Muscle of back (tissue), 13 donors: ENCODE measurements around the gene MZT1. TPM values are rescaled to one million over a fixed set of nuclear protein-coding genes. Genes with fewer than 3 reads are reported as not detected.
"Not testable (repeated sequence)": the region's sequence is repeated elsewhere in the genome, so short reads cannot be mapped to it uniquely, and the experiment has no call there.

Experiments used
- DNase-seq, 3 donors: peaks; one replicate each; pipeline versions ENCODE4 v3.0.0 to v3.0.0-alpha.2; 2013
- long read RNA-seq, 9 donors: transcript quantifications; one replicate each; lab custom pipeline, GENCODE V29; 2026
- polyA plus RNA-seq, 10 donors: library from polyadenylated mRNA; unstranded; fragments of 120-200 nt; gene quantifications; one replicate each; pipeline ENCODE4 v1.2.1, GENCODE V29; 2013; ENCODE audit not compliant: insufficient read length in 10 of 10

MZT1 gene
- polyA plus RNA-seq, result 10 to 100 TPM; 25.5 to 35.0 (median 28.9) TPM
- long read RNA-seq, donor 1, transcript MZT1-201 (3 exons, 2,299 nt), result major isoform, 24 of 24 reads
- long read RNA-seq, donor 1, partial matches to known transcripts, result 0 of 24 reads
- long read RNA-seq, donor 1, other reads (novel, unspliced or antisense), result 0 of 24 reads
- long read RNA-seq, donor 2, transcript MZT1-201 (3 exons, 2,299 nt), result major isoform, 15 of 15 reads
- long read RNA-seq, donor 2, partial matches to known transcripts, result 0 of 15 reads
- long read RNA-seq, donor 2, other reads (novel, unspliced or antisense), result 0 of 15 reads
- long read RNA-seq, donor 3, result 0 reads
- long read RNA-seq, donor 4, transcript MZT1-201 (3 exons, 2,299 nt), result major isoform, 8 of 8 reads
- long read RNA-seq, donor 4, partial matches to known transcripts, result 0 of 8 reads
- long read RNA-seq, donor 4, other reads (novel, unspliced or antisense), result 0 of 8 reads
- long read RNA-seq, donor 5, transcript MZT1-201 (3 exons, 2,299 nt), result major isoform, 18 of 18 reads
- long read RNA-seq, donor 5, partial matches to known transcripts, result 0 of 18 reads
- long read RNA-seq, donor 5, other reads (novel, unspliced or antisense), result 0 of 18 reads
- long read RNA-seq, donor 6, transcript MZT1-201 (3 exons, 2,299 nt), result major isoform, 25 of 25 reads
- long read RNA-seq, donor 6, partial matches to known transcripts, result 0 of 25 reads
- long read RNA-seq, donor 6, other reads (novel, unspliced or antisense), result 0 of 25 reads
- long read RNA-seq, donor 7, transcript MZT1-201 (3 exons, 2,299 nt), result major isoform, 16 of 16 reads
- long read RNA-seq, donor 7, partial matches to known transcripts, result 0 of 16 reads
- long read RNA-seq, donor 7, other reads (novel, unspliced or antisense), result 0 of 16 reads
- long read RNA-seq, donor 8, transcript MZT1-201 (3 exons, 2,299 nt), result major isoform, 7 of 7 reads
- long read RNA-seq, donor 8, partial matches to known transcripts, result 0 of 7 reads
- long read RNA-seq, donor 8, other reads (novel, unspliced or antisense), result 0 of 7 reads
- long read RNA-seq, donor 9, partial matches to known transcripts, result 0 of 2 reads
- long read RNA-seq, donor 9, other reads (novel, unspliced or antisense), result 0 of 2 reads

GRCh38 chr13:72727417-72728289, at the start of gene MZT1, which contains the start of gene BORA:
Gene MZT1 (minus strand): TSS chr13:72727629. CDS start chr13:72727602, 27 bp downstream.
Gene BORA (plus strand): TSS chr13:72727923. CDS start chr13:72728941, 1,018 bp downstream.
- DNase-seq, result peak; percentile 97 to 99 (median 99)

- DNase-seq, result no peak
Measured at GRCh38 chr13:72774019-72774418, 46.6 kb upstream of the MZT1 start.

- peak; percentile 6 to 28 (median 10) for DNase-seq
Measured at GRCh38 chr13:72763411-72763810, 36.0 kb upstream of the MZT1 start.

GRCh38 chr13:72760189-72760588, 32.8 kb upstream of the MZT1 start:
- DNase-seq, result no peak

- no peak for DNase-seq
Measured at GRCh38 chr13:72757792-72758535, 30.5 kb upstream of the MZT1 start.

- no peak for DNase-seq
Measured at GRCh38 chr13:72754111-72754510, 26.7 kb upstream of the MZT1 start.

GRCh38 chr13:72751220-72751619, 23.8 kb upstream of the MZT1 start:
- DNase-seq, result no peak

- DNase-seq, result no peak
Measured at GRCh38 chr13:72745260-72745659, 17.8 kb upstream of the MZT1 start.

GRCh38 chr13:72740015-72740414, 12.6 kb upstream of the MZT1 start:
- DNase-seq, result no peak

GRCh38 chr13:72737033-72737432, 9.6 kb upstream of the MZT1 start:
- DNase-seq, result no peak

- no peak for DNase-seq
Measured at GRCh38 chr13:72728290-72728605, 819 bp upstream of the MZT1 start.

- DNase-seq, result peak in 2 of 3 donors; percentile 2 to 31
Measured at GRCh38 chr13:72726726-72727416, 558 bp downstream of the MZT1 start.

- DNase-seq, result not testable (repeated sequence)
Measured at GRCh38 chr13:72726185-72726584, 1.2 kb downstream of the MZT1 start.

GRCh38 chr13:72716776-72717175, 10.7 kb downstream of the MZT1 start:
- no peak for DNase-seq

GRCh38 chr13:72700509-72700908, 26.9 kb downstream of the MZT1 start:
- no peak for DNase-seq

GRCh38 chr13:72698164-72698563, 29.3 kb downstream of the MZT1 start:
- DNase-seq, result no peak

- DNase-seq, result peak; percentile 3 to 18 (median 4)
Measured at GRCh38 chr13:72696579-72696978, 30.9 kb downstream of the MZT1 start.

- peak in 1 of 3 donors; percentile 10 for DNase-seq
Measured at GRCh38 chr13:72694314-72694713, 33.1 kb downstream of the MZT1 start.

GRCh38 chr13:72693832-72694231, 33.6 kb downstream of the MZT1 start:
- no peak for DNase-seq
